HEK293 (cell line): Measurements from ENCODE around the gene NONO.
A peak's percentile ranks its signal among the peaks of the same experiment; 100 is the strongest.

Source experiments
- CTCF ChIA-PET: fragments of 350-600 bp; formaldehyde crosslinking; extraction: SDS; loops from one replicate; lab custom pipeline; 2021; ENCODE audit warnings: antibody characterized with exemption; lab: Yijun Ruan, JAX
- POLR2A ChIA-PET: fragments of 300-600 bp; formaldehyde crosslinking; extraction: SDS; loops from one replicate; lab custom pipeline; 2020; ENCODE audit warnings: antibody characterized with exemption, inconsistent platforms; lab: Yijun Ruan, JAX
- H3K27ac ChIP-seq: fragments of 200-500 bp; sonication (Bioruptor generic); 2 replicates; pipeline ENCODE4 v1.5.1; 2014; ENCODE audit warnings: low read depth, low read length, control low read depth, inconsistent platforms; ENCODE audit errors: extremely low read depth
- H3K36me3 ChIP-seq, 2 experiments: fragments of 200-500 bp in 1 of 2; sonication (Bioruptor generic) in 1 of 2; 1 replicate in 1 of 2; 2 replicates in 1 of 2; pipeline ENCODE4 v1.5.1; 2014 to 2017; ENCODE audit warnings: inconsistent platforms in 2 of 2, low read length in 2 of 2; ENCODE audit not compliant: control insufficient read depth in 2 of 2, insufficient read depth in 1 of 2
- H3K4me1 ChIP-seq: fragments of 200-500 bp; sonication (Bioruptor generic); 2 replicates; pipeline ENCODE4 v1.5.1; 2014; ENCODE audit warnings: mild to moderate bottlenecking, low read length, inconsistent platforms; ENCODE audit not compliant: control insufficient read depth, insufficient read depth
- H3K4me3 ChIP-seq: 2 replicates; pipeline ENCODE4 v1.5.1; 2011; ENCODE audit warnings: low read depth, mild to moderate bottlenecking, control low read depth, low read length, moderate library complexity
- H3K9me3 ChIP-seq: fragments of 200-500 bp; sonication (Bioruptor generic); 2 replicates; pipeline ENCODE4 v1.5.1; 2014; ENCODE audit warnings: low read depth, low read length, inconsistent platforms; ENCODE audit not compliant: control insufficient read depth, insufficient read depth
- GFI1B ChIP-seq: fragments of 450-650 bp; formaldehyde crosslinking; IDR thresholded peaks from 2 replicates; pipeline ENCODE4 v1.5.1; 2016; ENCODE audit warnings: missing biosample characterization, missing genetic modification characterization
- HOXC10 ChIP-seq: sonication (generic); formaldehyde crosslinking; IDR thresholded peaks from 2 replicates; pipeline ENCODE4 v1.8.1; 2023; ENCODE audit warnings: mild to moderate bottlenecking, missing genetic modification reagents
- SCRT2 ChIP-seq: fragments of 450-650 bp; formaldehyde crosslinking; IDR thresholded peaks from 2 replicates; pipeline ENCODE4 v1.5.1; 2016; ENCODE audit warnings: missing biosample characterization, missing genetic modification characterization
- ZBTB20 ChIP-seq: fragments of 450-650 bp; formaldehyde crosslinking; IDR thresholded peaks from 2 replicates; pipeline ENCODE4 v1.5.1; 2016; ENCODE audit warnings: missing biosample characterization, missing genetic modification characterization
- ZBTB8A ChIP-seq: fragments of 450-650 bp; formaldehyde crosslinking; IDR thresholded peaks from 2 replicates; pipeline ENCODE4 v1.5.1; 2016; ENCODE audit warnings: missing biosample characterization, missing genetic modification characterization
- ZFP37 ChIP-seq: fragments of 450-650 bp; formaldehyde crosslinking; IDR thresholded peaks from 2 replicates; pipeline ENCODE4 v1.5.1; 2016; ENCODE audit warnings: missing biosample characterization, missing genetic modification characterization
- ZNF121 ChIP-seq: fragments of 450-650 bp; formaldehyde crosslinking; IDR thresholded peaks from 2 replicates; pipeline ENCODE4 v1.5.1; 2016; ENCODE audit warnings: missing biosample characterization, missing genetic modification characterization
- ZNF140 ChIP-seq: fragments of 450-650 bp; formaldehyde crosslinking; IDR thresholded peaks from 2 replicates; pipeline ENCODE4 v1.5.1; 2016; ENCODE audit warnings: missing biosample characterization, missing genetic modification characterization
- ZNF175 ChIP-seq: fragments of 450-650 bp; formaldehyde crosslinking; IDR thresholded peaks from 2 replicates; pipeline ENCODE4 v1.5.1; 2016; ENCODE audit warnings: missing biosample characterization, missing genetic modification characterization
- ZNF366 ChIP-seq: fragments of 450-650 bp; formaldehyde crosslinking; conservative IDR thresholded peaks from 2 replicates; pipeline ENCODE4 v1.5.1; 2016; ENCODE audit warnings: missing biosample characterization, missing genetic modification characterization
- ZNF658 ChIP-seq: fragments of 450-650 bp; formaldehyde crosslinking; IDR thresholded peaks from 2 replicates; pipeline ENCODE4; 2016; ENCODE audit warnings: missing biosample characterization, missing genetic modification characterization
- ZNF701 ChIP-seq: fragments of 450-650 bp; formaldehyde crosslinking; IDR thresholded peaks from 2 replicates; pipeline ENCODE4 v1.5.1; 2016; ENCODE audit warnings: missing biosample characterization, missing genetic modification characterization
- ZNF777 ChIP-seq: fragments of 450-650 bp; formaldehyde crosslinking; IDR thresholded peaks from 2 replicates; pipeline ENCODE4 v1.5.1; 2017; ENCODE audit warnings: missing biosample characterization, missing genetic modification characterization, borderline replicate concordance
- ZNF843 ChIP-seq: fragments of 450-650 bp; formaldehyde crosslinking; IDR thresholded peaks from 2 replicates; pipeline ENCODE4 v1.5.1; 2016; ENCODE audit warnings: missing biosample characterization, missing genetic modification characterization
- TF ChIP-seq, protein P1 (sequence below): fragments of 450-650 bp; formaldehyde crosslinking; optimal IDR thresholded peaks from 2 replicates; pipeline ENCODE3; 2016; ENCODE audit warnings: missing biosample characterization, mild to moderate bottlenecking, missing genetic modification characterization
- TF ChIP-seq, protein P2 (sequence below): fragments of 450-650 bp; formaldehyde crosslinking; IDR thresholded peaks from 2 replicates; pipeline ENCODE4 v1.5.1; 2016; ENCODE audit warnings: missing biosample characterization, missing genetic modification characterization
- TF ChIP-seq, protein P3 (sequence below): fragments of 450-650 bp; formaldehyde crosslinking; IDR thresholded peaks from 2 replicates; pipeline ENCODE4 v1.5.1; 2016; ENCODE audit warnings: missing biosample characterization, missing genetic modification characterization
- TF ChIP-seq, protein P4 (sequence below): fragments of 450-650 bp; formaldehyde crosslinking; IDR thresholded peaks from 2 replicates; pipeline ENCODE4 v1.5.1; 2016; ENCODE audit warnings: missing biosample characterization, missing genetic modification characterization
- TF ChIP-seq, protein P5 (sequence below): fragments of 450-650 bp; formaldehyde crosslinking; IDR thresholded peaks from 2 replicates; pipeline ENCODE4 v1.5.1; 2016; ENCODE audit warnings: missing biosample characterization, missing genetic modification characterization, low read depth

NONO gene

DNA sequence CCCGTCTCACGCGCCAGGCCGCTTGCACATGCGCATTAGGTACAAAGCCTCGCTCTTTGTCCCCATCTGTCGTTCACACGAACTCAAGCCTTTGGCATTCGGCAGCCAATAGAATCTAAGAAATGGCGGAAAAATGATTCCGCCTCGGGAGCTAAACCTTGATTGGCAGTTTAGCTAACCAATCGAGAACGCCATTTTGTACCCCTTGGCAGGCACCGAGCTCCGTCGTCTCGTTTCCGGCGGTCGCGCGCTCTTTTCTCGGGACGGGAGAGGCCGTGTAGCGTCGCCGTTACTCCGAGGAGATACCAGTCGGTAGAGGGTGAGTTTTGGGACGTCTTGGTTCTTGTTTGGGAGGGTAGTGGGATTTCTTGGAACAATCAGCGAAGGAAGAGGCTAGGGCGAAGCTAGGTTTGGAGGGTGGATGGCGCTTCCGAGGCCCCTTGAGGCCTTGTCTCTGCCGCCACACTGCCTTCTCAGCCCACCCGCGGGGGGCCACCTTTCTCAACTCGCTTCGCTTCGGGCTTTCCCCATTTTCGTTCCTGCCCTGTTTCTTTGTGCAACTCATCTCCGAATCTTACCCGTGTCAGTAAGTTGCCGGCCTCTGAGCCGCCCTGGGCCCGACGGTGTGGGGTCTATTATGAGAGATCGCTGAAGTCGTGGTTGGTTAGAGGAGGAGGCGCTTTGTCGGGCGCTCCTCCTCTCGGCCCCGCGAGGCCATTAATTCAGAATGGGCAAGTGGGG is at the start of gene NONO (continued):
- TF ChIP-seq ZBTB8A (tag by site-specific recombination) (peak; percentile 26; the same call in 1 of the 2 replicates), ZFP37 (peak; percentile 55; the same call in 1 of the 2 replicates), ZNF175 (no peak), ZBTB20 (no peak), SCRT2 (tag by site-specific recombination) (no peak), ZNF777 (tag by site-specific recombination) (no peak; the same call in none of the 2 replicates)
- TF ChIP-seq, protein P1, sequence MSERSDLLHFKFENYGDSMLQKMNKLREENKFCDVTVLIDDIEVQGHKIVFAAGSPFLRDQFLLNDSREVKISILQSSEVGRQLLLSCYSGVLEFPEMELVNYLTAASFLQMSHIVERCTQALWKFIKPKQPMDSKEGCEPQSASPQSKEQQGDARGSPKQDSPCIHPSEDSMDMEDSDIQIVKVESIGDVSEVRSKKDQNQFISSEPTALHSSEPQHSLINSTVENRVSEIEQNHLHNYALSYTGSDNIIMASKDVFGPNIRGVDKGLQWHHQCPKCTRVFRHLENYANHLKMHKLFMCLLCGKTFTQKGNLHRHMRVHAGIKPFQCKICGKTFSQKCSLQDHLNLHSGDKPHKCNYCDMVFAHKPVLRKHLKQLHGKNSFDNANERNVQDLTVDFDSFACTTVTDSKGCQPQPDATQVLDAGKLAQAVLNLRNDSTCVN: peak; percentile 79
- TF ChIP-seq, protein P2, sequence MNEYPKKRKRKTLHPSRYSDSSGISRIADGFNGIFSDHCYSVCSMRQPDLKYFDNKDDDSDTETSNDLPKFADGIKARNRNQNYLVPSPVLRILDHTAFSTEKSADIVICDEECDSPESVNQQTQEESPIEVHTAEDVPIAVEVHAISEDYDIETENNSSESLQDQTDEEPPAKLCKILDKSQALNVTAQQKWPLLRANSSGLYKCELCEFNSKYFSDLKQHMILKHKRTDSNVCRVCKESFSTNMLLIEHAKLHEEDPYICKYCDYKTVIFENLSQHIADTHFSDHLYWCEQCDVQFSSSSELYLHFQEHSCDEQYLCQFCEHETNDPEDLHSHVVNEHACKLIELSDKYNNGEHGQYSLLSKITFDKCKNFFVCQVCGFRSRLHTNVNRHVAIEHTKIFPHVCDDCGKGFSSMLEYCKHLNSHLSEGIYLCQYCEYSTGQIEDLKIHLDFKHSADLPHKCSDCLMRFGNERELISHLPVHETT (tag by site-specific recombination): no peak
- TF ChIP-seq, protein P3, sequence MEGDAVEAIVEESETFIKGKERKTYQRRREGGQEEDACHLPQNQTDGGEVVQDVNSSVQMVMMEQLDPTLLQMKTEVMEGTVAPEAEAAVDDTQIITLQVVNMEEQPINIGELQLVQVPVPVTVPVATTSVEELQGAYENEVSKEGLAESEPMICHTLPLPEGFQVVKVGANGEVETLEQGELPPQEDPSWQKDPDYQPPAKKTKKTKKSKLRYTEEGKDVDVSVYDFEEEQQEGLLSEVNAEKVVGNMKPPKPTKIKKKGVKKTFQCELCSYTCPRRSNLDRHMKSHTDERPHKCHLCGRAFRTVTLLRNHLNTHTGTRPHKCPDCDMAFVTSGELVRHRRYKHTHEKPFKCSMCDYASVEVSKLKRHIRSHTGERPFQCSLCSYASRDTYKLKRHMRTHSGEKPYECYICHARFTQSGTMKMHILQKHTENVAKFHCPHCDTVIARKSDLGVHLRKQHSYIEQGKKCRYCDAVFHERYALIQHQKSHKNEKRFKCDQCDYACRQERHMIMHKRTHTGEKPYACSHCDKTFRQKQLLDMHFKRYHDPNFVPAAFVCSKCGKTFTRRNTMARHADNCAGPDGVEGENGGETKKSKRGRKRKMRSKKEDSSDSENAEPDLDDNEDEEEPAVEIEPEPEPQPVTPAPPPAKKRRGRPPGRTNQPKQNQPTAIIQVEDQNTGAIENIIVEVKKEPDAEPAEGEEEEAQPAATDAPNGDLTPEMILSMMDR: peak; percentile 6; the same call in 1 of the 2 replicates

DNA sequence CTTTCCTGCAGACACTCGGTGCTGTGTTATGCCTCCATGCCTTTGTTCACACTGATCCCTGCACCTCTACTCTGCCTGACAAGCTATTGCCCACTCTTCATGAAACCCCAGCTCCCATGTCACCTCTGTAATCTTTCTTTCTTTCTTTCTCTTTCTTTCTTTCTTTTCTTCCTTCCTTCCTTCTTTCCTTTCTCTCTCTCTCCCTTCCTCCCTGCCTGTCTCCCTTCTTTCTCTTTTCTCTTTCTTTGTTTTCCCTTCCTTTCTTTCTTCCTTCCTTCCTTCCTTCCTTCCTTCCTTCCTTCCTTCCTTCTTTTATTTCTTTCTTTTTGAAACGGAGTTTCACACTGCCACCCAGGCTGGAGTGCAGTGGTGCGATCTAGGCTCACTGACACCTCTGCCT is 48.0 kb upstream of the NONO start:
- H3K9me3 ChIP-seq: no peaks in the 10 kb centered on the region
- TF ChIP-seq ZNF140 (tag by site-specific recombination): no peak
- TF ChIP-seq GFI1B (tag by site-specific recombination): no peak
- no peak for TF ChIP-seq ZNF658 (tag by site-specific recombination)
- TF ChIP-seq ZNF701 (tag by site-specific recombination): no peak
- peak; percentile 95 for TF ChIP-seq ZNF366
- TF ChIP-seq, protein P4, sequence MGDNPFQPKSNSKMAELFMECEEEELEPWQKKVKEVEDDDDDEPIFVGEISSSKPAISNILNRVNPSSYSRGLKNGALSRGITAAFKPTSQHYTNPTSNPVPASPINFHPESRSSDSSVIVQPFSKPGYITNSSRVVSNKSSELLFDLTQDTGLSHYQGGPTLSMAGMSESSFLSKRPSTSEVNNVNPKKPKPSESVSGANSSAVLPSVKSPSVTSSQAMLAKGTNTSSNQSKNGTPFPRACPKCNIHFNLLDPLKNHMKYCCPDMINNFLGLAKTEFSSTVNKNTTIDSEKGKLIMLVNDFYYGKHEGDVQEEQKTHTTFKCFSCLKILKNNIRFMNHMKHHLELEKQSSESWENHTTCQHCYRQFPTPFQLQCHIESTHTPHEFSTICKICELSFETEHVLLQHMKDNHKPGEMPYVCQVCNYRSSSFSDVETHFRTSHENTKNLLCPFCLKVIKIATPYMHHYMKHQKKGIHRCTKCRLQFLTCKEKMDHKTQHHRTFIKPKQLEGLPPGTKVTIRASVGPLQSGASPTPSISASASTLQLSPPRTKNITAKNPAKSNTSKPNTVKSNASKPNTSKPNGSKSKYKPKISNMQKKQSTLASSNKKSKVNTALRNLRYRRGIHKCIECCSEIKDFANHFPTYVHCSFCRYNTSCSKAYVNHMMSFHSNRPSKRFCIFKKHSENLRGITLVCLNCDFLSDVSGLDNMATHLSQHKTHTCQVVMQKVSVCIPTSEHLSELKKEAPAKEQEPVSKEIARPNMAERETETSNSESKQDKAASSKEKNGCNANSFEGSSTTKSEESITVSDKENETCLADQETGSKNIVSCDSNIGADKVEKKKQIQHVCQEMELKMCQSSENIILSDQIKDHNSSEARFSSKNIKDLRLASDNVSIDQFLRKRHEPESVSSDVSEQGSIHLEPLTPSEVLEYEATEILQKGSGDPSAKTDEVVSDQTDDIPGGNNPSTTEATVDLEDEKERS: no peak
- TF ChIP-seq, all 188 proteins: peak for 1
- Histone ChIP-seq H3K36me3 (peaks cover 0 to 11% of the 10 kb centered on the region in 2 experiments; a peak in 1 of 3 replicates), H3K27ac (no peak overlapping the region), H3K4me3 (no peak overlapping the region), H3K4me1 (no peaks in the 10 kb centered on the region)
- ChIA-PET CTCF (interaction anchor here (0.6 kb wide), 1 partner anchor 11 kb away, joined by 3 read pairs; no protein-coding TSS in a partner anchor), POLR2A (no interaction called here)

DNA sequence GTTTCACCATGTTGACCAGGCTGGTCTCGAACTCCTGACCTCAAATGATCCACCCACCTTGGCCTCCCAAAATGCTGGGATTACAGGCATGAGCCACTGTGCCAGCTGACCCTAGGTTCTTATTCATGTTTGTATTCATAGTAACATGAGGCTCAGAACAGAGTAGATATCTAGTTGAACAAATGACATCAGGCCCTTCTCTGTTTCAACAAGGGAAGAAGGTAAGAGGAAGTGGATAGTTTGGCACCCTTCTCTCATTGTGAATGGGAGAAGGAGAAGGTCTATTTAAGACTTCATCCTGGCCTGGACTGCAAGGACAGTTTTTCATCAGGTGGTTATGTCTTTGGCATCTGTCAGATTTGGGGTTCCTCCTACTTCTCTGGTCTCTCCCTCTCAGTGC is 46.6 kb upstream of the NONO start:
- POLR2A ChIA-PET: interaction anchor here (1.0 kb wide), 1 partner anchor 55 kb away, joined by 3 read pairs; no protein-coding TSS in a partner anchor
- CTCF ChIA-PET: no interaction called here

More for the DNA sequence above, 46.6 kb upstream of the NONO start:
- Histone ChIP-seq H3K36me3 (peaks cover 0 to 25% of the 10 kb centered on the region in 2 experiments; a peak in 1 of 3 replicates), H3K4me1 (no peaks in the 10 kb centered on the region), H3K27ac (no peak overlapping the region)
- TF ChIP-seq HOXC10 (CRISPR knock-in tag) (no peak), ZNF843 (no peak), ZNF121 (tag by site-specific recombination) (no peak)
- TF ChIP-seq, protein P5, sequence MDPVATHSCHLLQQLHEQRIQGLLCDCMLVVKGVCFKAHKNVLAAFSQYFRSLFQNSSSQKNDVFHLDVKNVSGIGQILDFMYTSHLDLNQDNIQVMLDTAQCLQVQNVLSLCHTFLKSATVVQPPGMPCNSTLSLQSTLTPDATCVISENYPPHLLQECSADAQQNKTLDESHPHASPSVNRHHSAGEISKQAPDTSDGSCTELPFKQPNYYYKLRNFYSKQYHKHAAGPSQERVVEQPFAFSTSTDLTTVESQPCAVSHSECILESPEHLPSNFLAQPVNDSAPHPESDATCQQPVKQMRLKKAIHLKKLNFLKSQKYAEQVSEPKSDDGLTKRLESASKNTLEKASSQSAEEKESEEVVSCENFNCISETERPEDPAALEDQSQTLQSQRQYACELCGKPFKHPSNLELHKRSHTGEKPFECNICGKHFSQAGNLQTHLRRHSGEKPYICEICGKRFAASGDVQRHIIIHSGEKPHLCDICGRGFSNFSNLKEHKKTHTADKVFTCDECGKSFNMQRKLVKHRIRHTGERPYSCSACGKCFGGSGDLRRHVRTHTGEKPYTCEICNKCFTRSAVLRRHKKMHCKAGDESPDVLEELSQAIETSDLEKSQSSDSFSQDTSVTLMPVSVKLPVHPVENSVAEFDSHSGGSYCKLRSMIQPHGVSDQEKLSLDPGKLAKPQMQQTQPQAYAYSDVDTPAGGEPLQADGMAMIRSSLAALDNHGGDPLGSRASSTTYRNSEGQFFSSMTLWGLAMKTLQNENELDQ: no peak
- TF ChIP-seq, all 188 proteins: peak for 0
- Histone ChIP-seq H3K9me3 (no peaks in the 10 kb centered on the region), H3K4me3 (no peak overlapping the region)
